Measurements from ENCODE around the gene MIOX. TPM values are rescaled to one million over a fixed set of nuclear protein-coding genes. Genes with fewer than 3 reads are reported as not detected.

Gene MIOX
- total RNA-seq, 1 experiment from 2014 or later, result 1.4 TPM

DNA sequence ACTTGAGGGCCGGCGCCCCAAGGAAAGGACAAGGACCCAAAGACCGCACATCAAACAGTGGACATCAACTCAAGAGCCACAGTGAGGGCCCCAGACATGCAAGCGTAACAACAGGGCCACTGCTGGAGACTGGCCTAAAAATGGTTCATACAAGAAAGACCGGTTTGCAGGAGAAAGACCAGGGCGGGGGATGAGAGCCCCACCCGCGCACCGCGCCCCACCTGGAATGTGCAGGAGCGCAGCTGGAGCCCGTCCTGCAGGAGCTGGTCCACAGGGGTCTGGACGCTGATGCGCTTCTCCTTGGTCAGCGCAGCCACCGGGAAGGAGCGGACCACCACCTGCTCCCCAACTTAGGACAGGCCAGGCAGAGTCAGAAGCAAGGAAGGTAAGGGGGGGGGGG is 25.7 kb upstream of the MIOX start:
- H3K9me3 ChIP-seq (ENCODE audit: control insufficient read depth, low read depth, low read length), result no peaks in the 10 kb centered on the region
- H3K4me2 ChIP-seq (ENCODE audit: insufficient read depth, insufficient read length, low read length), result no peak overlapping the region
- H2AK5ac ChIP-seq (ENCODE audit: insufficient read length, low read length), result no peak overlapping the region
- H2BK12ac ChIP-seq (ENCODE audit: insufficient read length, low read depth, low read length), result no peak overlapping the region
- TF ChIP-seq, protein P1, sequence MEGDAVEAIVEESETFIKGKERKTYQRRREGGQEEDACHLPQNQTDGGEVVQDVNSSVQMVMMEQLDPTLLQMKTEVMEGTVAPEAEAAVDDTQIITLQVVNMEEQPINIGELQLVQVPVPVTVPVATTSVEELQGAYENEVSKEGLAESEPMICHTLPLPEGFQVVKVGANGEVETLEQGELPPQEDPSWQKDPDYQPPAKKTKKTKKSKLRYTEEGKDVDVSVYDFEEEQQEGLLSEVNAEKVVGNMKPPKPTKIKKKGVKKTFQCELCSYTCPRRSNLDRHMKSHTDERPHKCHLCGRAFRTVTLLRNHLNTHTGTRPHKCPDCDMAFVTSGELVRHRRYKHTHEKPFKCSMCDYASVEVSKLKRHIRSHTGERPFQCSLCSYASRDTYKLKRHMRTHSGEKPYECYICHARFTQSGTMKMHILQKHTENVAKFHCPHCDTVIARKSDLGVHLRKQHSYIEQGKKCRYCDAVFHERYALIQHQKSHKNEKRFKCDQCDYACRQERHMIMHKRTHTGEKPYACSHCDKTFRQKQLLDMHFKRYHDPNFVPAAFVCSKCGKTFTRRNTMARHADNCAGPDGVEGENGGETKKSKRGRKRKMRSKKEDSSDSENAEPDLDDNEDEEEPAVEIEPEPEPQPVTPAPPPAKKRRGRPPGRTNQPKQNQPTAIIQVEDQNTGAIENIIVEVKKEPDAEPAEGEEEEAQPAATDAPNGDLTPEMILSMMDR (conservative IDR thresholded peaks at IDR 0.05), result no peak
- no peak for DNase-seq
- H3K9me3 Mint-ChIP-seq, result no peaks in the 10 kb centered on the region; a peak in 1 of 5 replicates
- no peak overlapping the region for H3K4me3 Mint-ChIP-seq
- H3K4me1 ChIP-seq (ENCODE audit: insufficient read depth, low read length), result no peaks in the 10 kb centered on the region
- no peaks in the 10 kb centered on the region for H3K27me3 ChIP-seq (ENCODE audit: insufficient read depth, low read length)
- no peak overlapping the region for H2AFZ ChIP-seq (ENCODE audit: low read length)
- no peaks in the 10 kb centered on the region for H3K23me2 ChIP-seq (ENCODE audit: insufficient read length, low read depth, low read length, poor library complexity, severe bottlenecking)
- H3K4ac ChIP-seq (ENCODE audit: low read depth, low read length), result no peak overlapping the region
- H3K56ac ChIP-seq (ENCODE audit: insufficient read length, low read depth, low read length), result no peak overlapping the region
- H3K4me1 Mint-ChIP-seq, result no peaks in the 10 kb centered on the region
- H4K5ac ChIP-seq (ENCODE audit: insufficient read length, low read depth, low read length), result no peak overlapping the region
- no peak overlapping the region for H3K27ac ChIP-seq (ENCODE audit: insufficient read length, low read depth, low read length)
- H4K8ac ChIP-seq (replicated peaks; ENCODE audit: insufficient read length, low read depth, low read length), result no peak overlapping the region
- H4K91ac ChIP-seq (ENCODE audit: insufficient read length, low read depth, low read length), result no peak overlapping the region
- no peak overlapping the region for H3K14ac ChIP-seq (ENCODE audit: insufficient read depth, low read length)
- no peak overlapping the region for H3K27ac Mint-ChIP-seq
- H2BK15ac ChIP-seq (ENCODE audit: low read depth, low read length), result no peak overlapping the region
- no peaks in the 10 kb centered on the region for H3K27me3 Mint-ChIP-seq (ENCODE audit: low read depth)
- no peak overlapping the region for H2BK5ac ChIP-seq (ENCODE audit: insufficient read length, low read length)
- no peaks in the 10 kb centered on the region for H3K79me2 ChIP-seq (ENCODE audit: insufficient read depth, low read length)
- H2BK20ac ChIP-seq (ENCODE audit: low read depth, low read length, poor library complexity, severe bottlenecking), result no peak overlapping the region
- peaks cover under 1% of the 10 kb centered on the region for H4K20me1 ChIP-seq (ENCODE audit: control insufficient read depth, insufficient read depth, insufficient read length)
- H2BK120ac ChIP-seq (ENCODE audit: low read depth, low read length, poor library complexity, severe bottlenecking), result no peak overlapping the region
- no peak overlapping the region for H3K18ac ChIP-seq (ENCODE audit: insufficient read length, low read depth, low read length)
- no peak overlapping the region for H3K9ac ChIP-seq (ENCODE audit: extremely low read depth, insufficient read length, low read length)
- H3K23ac ChIP-seq (ENCODE audit: insufficient read length, low read depth, low read length), result no peak overlapping the region
- no peaks in the 10 kb centered on the region for H3K79me1 ChIP-seq (ENCODE audit: insufficient read depth, low read depth, low read length, poor library complexity, severe bottlenecking)
- no CpG with 5 or more reads among the region's 17 CpGs for WGBS (ENCODE audit: extremely low coverage, insufficient read length, low lambda C conversion rate)
- H3T11ph ChIP-seq (ENCODE audit: low read length), result no peak overlapping the region
- peaks cover 20 to 85% (median 79%) of the 10 kb centered on the region in 3 experiments for H3K36me3 Mint-ChIP-seq (ENCODE audit: insufficient read depth in 1 of 3, low read depth in 3 of 3)

All from H9 (cell line).